ENCODE results near the gene CRYGC.

GRCh38 chr2:208092093-208092832, 37.4 kb downstream of the CRYGC start:
- TF ChIP-seq CTCF (IDR thresholded peaks at IDR 0.05) (no peak), EP300 (IDR thresholded peaks at IDR 0.05) (no peak)

Measured in tibial nerve (tissue), 4 donors.